ENCODE results near the gene POU4F3. TPM values are rescaled to one million over a fixed set of nuclear protein-coding genes. Genes with fewer than 3 reads are reported as not detected.

POU4F3 gene
- total RNA-seq, 4 donors from 2014 or later, result not detected

GRCh38 chr5:146345578-146346366, 7.1 kb downstream of the POU4F3 start:
- no peaks in the 10 kb centered on the region for H3K9me3 ChIP-seq
- TF ChIP-seq CTCF (IDR thresholded peaks at IDR 0.05) (no peak), POLR2A (IDR thresholded peaks at IDR 0.05) (no peak)
- H3K27me3 ChIP-seq, result peaks cover 0 to 27% of the 10 kb centered on the region in 2 donors
- DNase-seq, result no peak
- no peak overlapping the region for H3K27ac ChIP-seq
- H3K4me3 ChIP-seq, result no peak overlapping the region
- no peaks in the 10 kb centered on the region for H3K36me3 ChIP-seq
- peaks cover 0 to 10% (median 0%) of the 10 kb centered on the region in 4 donors for H3K4me1 ChIP-seq

- H3K27me3 ChIP-seq, result no peaks in the 10 kb centered on the region
- no peak overlapping the region for H3K27ac ChIP-seq
- DNase-seq, result no peak
- no peaks in the 10 kb centered on the region for H3K4me1 ChIP-seq
- no peak overlapping the region for H3K4me3 ChIP-seq
- TF ChIP-seq CTCF (IDR thresholded peaks at IDR 0.05), result no peak
- no peak for TF ChIP-seq POLR2A (IDR thresholded peaks at IDR 0.05)
- no peaks in the 10 kb centered on the region for H3K9me3 ChIP-seq
- H3K36me3 ChIP-seq, result no peaks in the 10 kb centered on the region
Measured at GRCh38 chr5:146357126-146357525, 18.5 kb downstream of the POU4F3 start.

- Histone ChIP-seq H3K27ac (no peak overlapping the region), H3K9me3 (no peaks in the 10 kb centered on the region), H3K4me3 (no peak overlapping the region), H3K27me3 (no peaks in the 10 kb centered on the region), H3K4me1 (no peaks in the 10 kb centered on the region), H3K36me3 (no peaks in the 10 kb centered on the region)
- DNase-seq, result no peak
- TF ChIP-seq POLR2A (IDR thresholded peaks at IDR 0.05) (no peak), CTCF (IDR thresholded peaks at IDR 0.05) (no peak)
Measured at GRCh38 chr5:146359836-146360235, 21.2 kb downstream of the POU4F3 start.

- Histone ChIP-seq H3K27me3 (no peaks in the 10 kb centered on the region), H3K4me3 (no peak overlapping the region), H3K36me3 (no peaks in the 10 kb centered on the region), H3K27ac (no peak overlapping the region), H3K4me1 (no peaks in the 10 kb centered on the region), H3K9me3 (no peaks in the 10 kb centered on the region)
- TF ChIP-seq POLR2A (IDR thresholded peaks at IDR 0.05), result no peak
- TF ChIP-seq CTCF (IDR thresholded peaks at IDR 0.05), result no peak
- DNase-seq, result no peak
Measured at GRCh38 chr5:146363161-146363874, 24.7 kb downstream of the POU4F3 start.

GRCh38 chr5:146365618-146366017, 27.0 kb downstream of the POU4F3 start:
- Histone ChIP-seq H3K4me3 (no peak overlapping the region), H3K9me3 (no peaks in the 10 kb centered on the region), H3K4me1 (no peaks in the 10 kb centered on the region), H3K27ac (no peak overlapping the region), H3K27me3 (no peaks in the 10 kb centered on the region), H3K36me3 (no peaks in the 10 kb centered on the region)
- TF ChIP-seq CTCF (IDR thresholded peaks at IDR 0.05) (no peak), POLR2A (IDR thresholded peaks at IDR 0.05) (no peak)
- DNase-seq, result no peak

Data from Peyer's patch (tissue), 4 donors.